Measurements from ENCODE around the gene CCSER1.

GRCh38 chr4:91114386-91114785 is 987.2 kb downstream of the CCSER1 start:
- TF ChIP-seq CTCF (IDR thresholded peaks at IDR 0.05; ENCODE audit: low read length): no peak
- TF ChIP-seq EZH2 (IDR thresholded peaks at IDR 0.05; ENCODE audit: borderline replicate concordance, low read length): no peak

All from OCI-LY1 (cell line).